Cardiac fibroblast (primary cell): Measurements from ENCODE around the gene OR10V1.
"Not testable (repeated sequence)": the region's sequence is repeated elsewhere in the genome, so short reads cannot be mapped to it uniquely, and the experiment has no call there.

Experiments
- DNase-seq, 2 donors: peaks; one replicate each; pipeline versions ENCODE4 v3.0.0 to v3.0.0-alpha.2; 2010; ENCODE audit warnings: low read depth in 2 of 2
- H3K4me3 ChIP-seq, 2 donors: replicated peaks in 1 of 2; 1 replicate in 1 of 2; 2 replicates in 1 of 2; pipeline ENCODE4 v1.5.1; 2011; ENCODE audit warnings: low read depth in 2 of 2, low read length in 2 of 2, mild to moderate bottlenecking in 2 of 2, moderate library complexity in 1 of 2
- CTCF ChIP-seq: IDR thresholded peaks from one replicate; pipeline ENCODE4 v1.5.1; 2011; ENCODE audit warnings: low read depth, mild to moderate bottlenecking, low read length, inconsistent platforms

Gene OR10V1

GRCh38 chr11:59698506-59698905, 15.1 kb downstream of the OR10V1 start:
- TF ChIP-seq CTCF = no peak
- no peak overlapping the region for H3K4me3 ChIP-seq
- peak; percentile 15 for DNase-seq

DNA sequence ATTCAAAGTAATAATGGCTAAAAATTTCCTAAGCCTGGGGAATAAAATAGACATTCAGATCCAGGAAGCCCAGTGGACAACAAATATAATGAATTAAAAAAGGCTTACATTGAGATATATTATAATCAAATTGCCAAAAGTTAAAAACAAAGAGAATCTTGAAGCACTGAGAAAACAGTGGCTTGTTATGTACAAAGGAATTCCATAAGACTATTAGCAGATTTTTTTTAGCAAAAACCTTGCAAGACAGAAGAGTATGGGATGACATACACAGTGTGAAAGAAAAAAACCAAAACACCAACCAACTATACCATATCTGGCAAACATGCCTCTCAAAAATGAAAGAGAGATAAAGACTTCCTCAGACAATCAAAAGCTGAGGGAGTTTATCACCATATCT, 20.7 kb downstream of the OR10V1 start:
- H3K4me3 ChIP-seq = no peak overlapping the region
- TF ChIP-seq CTCF = no peak
- no peak for DNase-seq

DNA sequence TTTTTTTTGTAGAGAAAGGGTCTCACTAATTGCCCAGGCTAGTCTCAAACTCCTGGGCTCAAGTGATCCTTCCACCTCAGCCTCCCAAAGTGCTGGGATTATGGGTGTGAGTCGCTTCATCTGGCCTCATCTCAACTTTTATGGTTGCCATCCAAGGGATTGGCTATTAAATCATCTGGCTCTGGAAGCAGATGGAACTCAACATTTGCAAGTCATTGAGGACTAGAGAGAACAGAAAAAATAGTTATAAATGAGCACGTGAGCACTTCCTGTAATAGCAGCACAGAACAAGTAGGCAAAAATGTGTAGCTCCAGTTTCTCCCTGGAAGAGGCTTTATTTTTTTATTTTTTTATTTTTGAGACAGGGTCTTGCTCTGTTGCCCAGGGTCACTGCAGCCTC, 22.5 kb downstream of the OR10V1 start:
- TF ChIP-seq CTCF = no peak
- no peak overlapping the region for H3K4me3 ChIP-seq
- DNase-seq = no peak

DNA sequence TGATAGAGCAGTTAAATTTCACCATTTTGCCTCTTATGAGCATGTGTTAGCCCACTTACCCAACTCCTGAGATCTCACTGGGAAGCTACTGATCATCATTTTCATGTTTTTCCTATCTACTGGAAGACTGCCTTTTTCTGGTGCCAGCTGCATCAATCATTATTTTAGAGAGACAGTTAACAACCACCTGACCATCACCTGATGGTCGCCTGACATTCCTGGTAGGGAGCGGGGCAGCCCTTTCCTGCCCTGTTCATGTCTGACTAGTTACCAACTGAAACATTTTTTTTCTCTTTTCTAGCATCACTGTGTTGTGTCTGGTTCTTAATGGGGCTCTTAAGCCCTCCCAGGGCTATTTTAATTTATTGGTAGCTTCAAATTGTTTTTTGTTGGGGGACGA, 24.6 kb downstream of the OR10V1 start:
- DNase-seq = no peak
- TF ChIP-seq CTCF = no peak

GRCh38 chr11:59681260-59681725, 32.4 kb downstream of the OR10V1 start:
- DNase-seq, H3K4me3 ChIP-seq: not testable (repeated sequence)

More for the DNA sequence above, 24.6 kb downstream of the OR10V1 start:
- no peak overlapping the region for H3K4me3 ChIP-seq

GRCh38 chr11:59680287-59681154, 33.1 kb downstream of the OR10V1 start:
- peak; percentile 87 for TF ChIP-seq CTCF
- peak; percentile 89 to 92 for DNase-seq
- H3K4me3 ChIP-seq = no peak overlapping the region

- no peak for TF ChIP-seq CTCF
- no peak overlapping the region for H3K4me3 ChIP-seq
- no peak for DNase-seq
Observed at GRCh38 chr11:59679347-59679746, 34.3 kb downstream of the OR10V1 start.
